H1 (cell line): Measurements from ENCODE around the gene ROS1. TPM values are rescaled to one million over a fixed set of nuclear protein-coding genes. Genes with fewer than 3 reads are reported as not detected.

Experiments
- CTCF ChIA-PET: fragments of 300-600 bp; sonication (Branson Sonifier 250); formaldehyde crosslinking; loops from one replicate; lab custom pipeline; 2021; ENCODE audit not compliant: partially characterized antibody; lab: Charles Lee
- POLR2A ChIA-PET: fragments of 300-600 bp; sonication (Branson Sonifier 250); formaldehyde crosslinking; loops from one replicate; lab custom pipeline; 2021; ENCODE audit warnings: inconsistent platforms; ENCODE audit not compliant: partially characterized antibody; lab: Charles Lee
- DNase-seq, 2 experiments: peaks; one replicate each; pipeline versions ENCODE4 v3.0.0 to v3.0.0-alpha.2; 2010 to 2022; ENCODE audit warnings: low spot score in 2 of 2, low read depth in 1 of 2, mixed read lengths in 1 of 2
- FAIRE-seq: peaks from 2 replicates; lab custom pipeline; 2011; peaks lifted over from hg19 to GRCh38; lab: Jason Lieb, UNC
- H2AFZ ChIP-seq: 2 replicates; pipeline ENCODE4 v1.8.1; 2012; ENCODE audit warnings: low read length, inconsistent platforms
- H2AK5ac ChIP-seq: 2 replicates; pipeline ENCODE4 v1.6.1; 2013; ENCODE audit warnings: low read depth, low read length
- H2BK120ac ChIP-seq: replicated peaks from 2 replicates; pipeline ENCODE3; 2013; ENCODE audit warnings: low read depth, low read length, inconsistent platforms
- H2BK12ac ChIP-seq: 2 replicates; pipeline ENCODE4 v1.6.1; 2013; ENCODE audit warnings: low read depth, low read length
- H2BK15ac ChIP-seq: 2 replicates; pipeline ENCODE4 v1.6.1; 2013; ENCODE audit warnings: low read length
- H2BK20ac ChIP-seq: 2 replicates; pipeline ENCODE4 v1.6.1; 2013; ENCODE audit warnings: low read length
- H2BK5ac ChIP-seq: 2 replicates; pipeline ENCODE4 v1.6.1; 2013; ENCODE audit warnings: low read depth, low read length
- H3K14ac ChIP-seq: 2 replicates; pipeline ENCODE4 v1.6.1; 2013; ENCODE audit warnings: inconsistent platforms; ENCODE audit not compliant: insufficient read length
- H3K18ac ChIP-seq: 2 replicates; pipeline ENCODE4 v1.6.1; 2013; ENCODE audit warnings: low read length; ENCODE audit errors: extremely low read depth
- H3K23ac ChIP-seq: 2 replicates; pipeline ENCODE4 v1.6.1; 2013; ENCODE audit warnings: inconsistent platforms; ENCODE audit not compliant: insufficient read length
- H3K23me2 ChIP-seq: 2 replicates; pipeline ENCODE4 v1.6.1; 2013; ENCODE audit warnings: low read depth, low read length
- H3K27ac ChIP-seq: 2 replicates; pipeline ENCODE4 v1.6.1; 2011; ENCODE audit warnings: low read depth, low read length, inconsistent platforms
- H3K27me3 ChIP-seq, 4 experiments: replicated peaks in 1 of 4; 1 replicate in 1 of 4; 2 replicates in 3 of 4; pipeline versions ENCODE4 v1.6.1 to v1.8.1; 2011 to 2013; ENCODE audit warnings: low read length in 3 of 4, mild to moderate bottlenecking in 3 of 4, inconsistent platforms in 2 of 4, mixed read lengths in 2 of 4, moderate library complexity in 1 of 4; ENCODE audit not compliant: control insufficient read depth in 3 of 4, insufficient read depth in 3 of 4; ENCODE audit errors: extremely low read depth in 1 of 4
- H3K36me3 ChIP-seq, 4 experiments: 2 replicates each; pipeline versions ENCODE4 v1.6.1 to v1.8.1; 2011 to 2013; ENCODE audit warnings: mild to moderate bottlenecking in 4 of 4, low read length in 3 of 4, moderate library complexity in 2 of 4, control low read depth in 1 of 4, inconsistent platforms in 1 of 4; ENCODE audit not compliant: insufficient read depth in 4 of 4, control insufficient read depth in 2 of 4
- H3K4ac ChIP-seq: replicated peaks from 2 replicates; pipeline ENCODE3; 2013; ENCODE audit warnings: low read length, low read depth, mixed read lengths, inconsistent platforms; ENCODE audit not compliant: insufficient read length
- H3K4me1 ChIP-seq, 4 experiments: replicated peaks in 1 of 4; 1 replicate in 1 of 4; 2 replicates in 3 of 4; pipeline versions ENCODE4 v1.6.1 to v1.8.1; 2011 to 2013; ENCODE audit warnings: low read length in 3 of 4, inconsistent platforms in 2 of 4, mixed read lengths in 1 of 4; ENCODE audit not compliant: insufficient read depth in 4 of 4, control insufficient read depth in 3 of 4
- H3K4me2 ChIP-seq, 2 experiments: 2 replicates each; pipeline versions ENCODE4 v1.6.1 to v1.8.1; 2011 to 2013; ENCODE audit warnings: low read depth in 2 of 2, low read length in 2 of 2, control low read depth in 1 of 2, inconsistent platforms in 1 of 2, mild to moderate bottlenecking in 1 of 2; ENCODE audit not compliant: insufficient read depth in 1 of 2
- H3K4me3 ChIP-seq, 4 experiments: fragments of 200-600, 300-600 bp in 1 of 4; sonication (generic), shearing (Covaris generic), sonication (Bioruptor Twin) in 1 of 4; 2 replicates each; pipeline versions ENCODE4 v1.5.1 to v1.8.1; 2011 to 2016; ENCODE audit warnings: low read length in 4 of 4, low read depth in 3 of 4, control low read depth in 2 of 4, inconsistent platforms in 2 of 4, mild to moderate bottlenecking in 2 of 4, mixed read lengths in 1 of 4, moderate library complexity in 1 of 4; ENCODE audit not compliant: insufficient read depth in 2 of 4; ENCODE audit errors: extremely low read depth in 1 of 4
- H3K56ac ChIP-seq: replicated peaks from 2 replicates; pipeline ENCODE3; 2013; ENCODE audit warnings: low read depth, mild to moderate bottlenecking, mixed read lengths, low read length, inconsistent platforms; ENCODE audit not compliant: insufficient read length
- H3K79me1 ChIP-seq: 2 replicates; pipeline ENCODE4 v1.6.1; 2013; ENCODE audit warnings: low read depth, low read length, control low read depth
- H3K79me2 ChIP-seq, 2 experiments: 2 replicates each; pipeline versions ENCODE4 v1.6.1 to v1.8.1; 2012 to 2013; ENCODE audit warnings: low read length in 2 of 2, mild to moderate bottlenecking in 2 of 2, inconsistent platforms in 1 of 2; ENCODE audit not compliant: insufficient read depth in 2 of 2, control insufficient read depth in 1 of 2
- H3K9ac ChIP-seq, 4 experiments: replicated peaks in 1 of 4; 1 replicate in 1 of 4; 2 replicates in 3 of 4; pipeline versions ENCODE4 v1.6.1 to v1.8.1; 2011 to 2013; ENCODE audit warnings: low read depth in 3 of 4, low read length in 3 of 4, control low read depth in 2 of 4, mild to moderate bottlenecking in 2 of 4, moderate library complexity in 2 of 4, inconsistent platforms in 1 of 4; ENCODE audit errors: extremely low read depth in 1 of 4
- H3K9me3 ChIP-seq, 2 experiments: 2 replicates each; pipeline versions ENCODE4 v1.6.1 to v1.8.1; 2012 to 2013; ENCODE audit warnings: mild to moderate bottlenecking in 2 of 2, moderate library complexity in 2 of 2, control low read depth in 1 of 2, inconsistent platforms in 1 of 2, low read depth in 1 of 2, low read length in 1 of 2, mixed read lengths in 1 of 2; ENCODE audit not compliant: insufficient read depth in 2 of 2
- H4K20me1 ChIP-seq, 2 experiments: replicated peaks in 1 of 2; 2 replicates each; pipeline versions ENCODE3 to v1.8.1; 2011 to 2013; ENCODE audit warnings: inconsistent platforms in 2 of 2, low read length in 2 of 2, mild to moderate bottlenecking in 1 of 2; ENCODE audit not compliant: insufficient read depth in 2 of 2, control insufficient read depth in 1 of 2
- H4K5ac ChIP-seq: 2 replicates; pipeline ENCODE4 v1.6.1; 2013; ENCODE audit warnings: low read length, low read depth, mixed read lengths, inconsistent platforms; ENCODE audit not compliant: insufficient read length
- H4K8ac ChIP-seq: 2 replicates; pipeline ENCODE4 v1.8.0; 2013; ENCODE audit warnings: mild to moderate bottlenecking, moderate library complexity, low read length, inconsistent platforms; ENCODE audit not compliant: insufficient read depth; ENCODE audit errors: extremely low read depth
- H4K91ac ChIP-seq: replicated peaks from 2 replicates; pipeline ENCODE3; 2013; ENCODE audit warnings: low read length, mixed read lengths, inconsistent platforms; ENCODE audit not compliant: insufficient read length
- BACH1 ChIP-seq: IDR thresholded peaks from 2 replicates; pipeline ENCODE4 v1.6.1; 2012; ENCODE audit warnings: low read length, improper control_type of control experiment
- BRCA1 ChIP-seq: IDR thresholded peaks from 2 replicates; pipeline ENCODE4 v1.6.1; 2012; ENCODE audit warnings: low read depth, low read length, improper control_type of control experiment
- CEBPB ChIP-seq: IDR thresholded peaks from 2 replicates; pipeline ENCODE4 v1.6.1; 2012; ENCODE audit warnings: low read depth, low read length
- EGR1 ChIP-seq: IDR thresholded peaks from 2 replicates; pipeline ENCODE4 v1.6.1; 2011; ENCODE audit warnings: low read depth, low read length, borderline replicate concordance
- GABPA ChIP-seq: IDR thresholded peaks from 2 replicates; pipeline ENCODE4 v1.6.1; 2011; ENCODE audit warnings: mild to moderate bottlenecking, low read length, moderate library complexity, borderline replicate concordance; ENCODE audit not compliant: insufficient read depth
- HDAC6 ChIP-seq: IDR thresholded peaks from one replicate; pipeline ENCODE4 v1.7.1; 2012; ENCODE audit warnings: low read depth, mild to moderate bottlenecking, inconsistent platforms, low read length, moderate library complexity
- KDM4A ChIP-seq: IDR thresholded peaks from one replicate; pipeline ENCODE4 v1.7.1; 2012; ENCODE audit warnings: low read depth, mild to moderate bottlenecking, moderate library complexity, low read length, inconsistent platforms; ENCODE audit not compliant: severe bottlenecking
- NANOG ChIP-seq: IDR thresholded peaks from 2 replicates; pipeline ENCODE4 v1.6.1; 2011; ENCODE audit warnings: low read length, low read depth, mild to moderate bottlenecking, inconsistent platforms; ENCODE audit not compliant: insufficient read depth, poor library complexity, severe bottlenecking
- POLR2A ChIP-seq, 2 experiments: IDR thresholded peaks; 1 replicate in 1 of 2; 2 replicates in 1 of 2; pipeline ENCODE4 v1.6.1; 2011; ENCODE audit warnings: low read depth in 2 of 2, low read length in 2 of 2, mild to moderate bottlenecking in 2 of 2; ENCODE audit errors: control extremely low read depth in 1 of 2
- POLR2AphosphoS5 ChIP-seq: IDR thresholded peaks from 2 replicates; pipeline ENCODE4 v1.6.1; 2011; ENCODE audit warnings: low read depth, low read length
- SP4 ChIP-seq: IDR thresholded peaks from 2 replicates; pipeline ENCODE4 v1.6.1; 2012; ENCODE audit warnings: low read length, inconsistent platforms
- polyA plus RNA-seq, 7 experiments: library from polyadenylated mRNA; depleted of rRNA in 3 of 7; stranded (reverse) in 5 of 7; unstranded in 2 of 7; fragments of >200 nt in 5 of 7; fragments of 200-250 nt in 2 of 7; gene quantifications; 1 replicate in 5 of 7; 2 replicates in 1 of 7; 4 replicates in 1 of 7; pipeline versions ENCODE4 v1.2.1 to v1.2.3, GENCODE V29; 2011 to 2013; ENCODE audit warnings: missing spikeins in 2 of 7, mixed read lengths in 2 of 7
- total RNA-seq: library from RNA; stranded (reverse); fragmentation: NEBNext Ultra II Directional; extraction: Animal tissue kit (Norgen Biotek cat#: 25700); gene quantifications from 2 replicates; pipeline ENCODE4 v1.2.1, GENCODE V29; 2021
- TF ChIP-seq, protein P1 (sequence below), 3 experiments: IDR thresholded peaks; 1 replicate in 2 of 3; 2 replicates in 1 of 3; pipeline versions ENCODE4 v1.5.1 to v1.6.1; 2011; ENCODE audit warnings: low read length in 3 of 3, mild to moderate bottlenecking in 3 of 3, inconsistent platforms in 2 of 3, low read depth in 1 of 3, moderate library complexity in 1 of 3; ENCODE audit not compliant: insufficient read depth in 1 of 3; ENCODE audit errors: control extremely low read depth in 1 of 3

The ROS1 gene
- total and polyA plus RNA-seq, 2 of the 8 experiments (the other 6 are each of a cell fraction or from before 2014, with no cell fraction given): not detected

- TF ChIP-seq CEBPB: no peak
Observed at GRCh38 chr6:117417851-117418250, 7.9 kb downstream of the ROS1 start (continued).

DNA sequence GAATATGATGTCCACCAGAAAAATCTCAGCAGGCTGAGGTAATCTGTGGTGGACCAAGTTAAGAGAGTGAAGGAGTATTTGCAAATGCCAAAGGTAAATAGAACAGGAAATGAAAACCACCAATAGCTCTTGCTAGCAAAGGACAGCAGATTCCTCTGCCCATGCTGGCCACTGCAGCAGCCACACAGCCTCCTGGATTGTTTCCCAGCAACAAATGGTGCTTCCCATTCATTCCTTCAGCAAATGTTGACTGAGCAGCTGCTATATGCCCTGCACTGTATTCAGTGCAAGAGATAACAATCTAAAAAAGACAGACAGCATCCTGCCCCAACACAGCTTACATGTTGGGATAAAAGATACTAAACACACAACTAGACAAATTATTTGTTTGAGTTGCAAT, 11.0 kb downstream of the ROS1 start:
- FAIRE-seq (no peak), DNase-seq (no peak)
- Histone ChIP-seq H4K20me1 (no peaks in the 10 kb centered on the region), H2AK5ac (no peak overlapping the region), H3K4me2 (no peak overlapping the region), H2AFZ (no peak overlapping the region), H3K36me3 (no peaks in the 10 kb centered on the region), H3K18ac (no peak overlapping the region), H3K23me2 (no peaks in the 10 kb centered on the region), H2BK120ac (no peak overlapping the region), H3K9me3 (no peaks in the 10 kb centered on the region), H4K91ac (no peak overlapping the region), H3K4me3 (no peak overlapping the region), H3K9ac (no peak overlapping the region), H4K5ac (no peak overlapping the region), H4K8ac (no peak overlapping the region), H3K79me2 (no peaks in the 10 kb centered on the region), H2BK20ac (no peak overlapping the region), H3K4me1 (peaks cover 0 to 10% (median 0%) of the 10 kb centered on the region in 4 experiments; a peak in 2 of 7 replicates), H3K79me1 (no peaks in the 10 kb centered on the region), H2BK12ac (no peak overlapping the region), H3K56ac (no peak overlapping the region), H2BK15ac (no peak overlapping the region), H2BK5ac (no peak overlapping the region), H3K23ac (no peak overlapping the region), H3K27ac (no peak overlapping the region), H3K14ac (no peak overlapping the region), H3K4ac (no peak overlapping the region), H3K27me3 (no peaks in the 10 kb centered on the region)
- POLR2A ChIA-PET: no interaction called here
- TF ChIP-seq HDAC6 (no peak), CEBPB (no peak), POLR2A (IDR thresholded peaks at IDR 0.05; ENCODE audit: control extremely low read depth in 1 of 2, low read depth in 2 of 2, low read length in 2 of 2) (no peak), SP4 (no peak), EGR1 (no peak), NANOG (no peak), KDM4A (no peak), BACH1 (no peak), POLR2AphosphoS5 (no peak), GABPA (no peak), BRCA1 (no peak)
- TF ChIP-seq, protein P1, sequence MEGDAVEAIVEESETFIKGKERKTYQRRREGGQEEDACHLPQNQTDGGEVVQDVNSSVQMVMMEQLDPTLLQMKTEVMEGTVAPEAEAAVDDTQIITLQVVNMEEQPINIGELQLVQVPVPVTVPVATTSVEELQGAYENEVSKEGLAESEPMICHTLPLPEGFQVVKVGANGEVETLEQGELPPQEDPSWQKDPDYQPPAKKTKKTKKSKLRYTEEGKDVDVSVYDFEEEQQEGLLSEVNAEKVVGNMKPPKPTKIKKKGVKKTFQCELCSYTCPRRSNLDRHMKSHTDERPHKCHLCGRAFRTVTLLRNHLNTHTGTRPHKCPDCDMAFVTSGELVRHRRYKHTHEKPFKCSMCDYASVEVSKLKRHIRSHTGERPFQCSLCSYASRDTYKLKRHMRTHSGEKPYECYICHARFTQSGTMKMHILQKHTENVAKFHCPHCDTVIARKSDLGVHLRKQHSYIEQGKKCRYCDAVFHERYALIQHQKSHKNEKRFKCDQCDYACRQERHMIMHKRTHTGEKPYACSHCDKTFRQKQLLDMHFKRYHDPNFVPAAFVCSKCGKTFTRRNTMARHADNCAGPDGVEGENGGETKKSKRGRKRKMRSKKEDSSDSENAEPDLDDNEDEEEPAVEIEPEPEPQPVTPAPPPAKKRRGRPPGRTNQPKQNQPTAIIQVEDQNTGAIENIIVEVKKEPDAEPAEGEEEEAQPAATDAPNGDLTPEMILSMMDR (IDR thresholded peaks at IDR 0.05; ENCODE audit: control extremely low read depth in 1 of 3, insufficient read depth in 1 of 3, low read depth in 1 of 3, low read length in 3 of 3): no peak
- CTCF ChIA-PET: interaction anchor here (1.1 to 1.2 kb wide), 2 partner anchors 11 to 15 kb away, joined by 5 read pairs; no protein-coding TSS in a partner anchor
